Measurements from ENCODE around the gene LAMB3.

- no peak for TF ChIP-seq POLR2A (IDR thresholded peaks at IDR 0.05)
- TF ChIP-seq CTCF (IDR thresholded peaks at IDR 0.05) = no peak
- TF ChIP-seq POLR2AphosphoS5 (IDR thresholded peaks at IDR 0.05) = no peak
These were observed 40.1 kb upstream of the LAMB3 start for GRCh38 chr1:209692296-209692695.

Data from transverse colon (tissue), 4 donors.